LNCAP (cell line): ENCODE data around the gene TRIM2.

Experiments
- TF ChIP-seq, protein P1 (sequence below): fragments of 450-650 bp; IDR thresholded peaks from 2 replicates; pipeline ENCODE4 v1.5.1; 2017; ENCODE audit warnings: mild to moderate bottlenecking

TRIM2 gene

DNA sequence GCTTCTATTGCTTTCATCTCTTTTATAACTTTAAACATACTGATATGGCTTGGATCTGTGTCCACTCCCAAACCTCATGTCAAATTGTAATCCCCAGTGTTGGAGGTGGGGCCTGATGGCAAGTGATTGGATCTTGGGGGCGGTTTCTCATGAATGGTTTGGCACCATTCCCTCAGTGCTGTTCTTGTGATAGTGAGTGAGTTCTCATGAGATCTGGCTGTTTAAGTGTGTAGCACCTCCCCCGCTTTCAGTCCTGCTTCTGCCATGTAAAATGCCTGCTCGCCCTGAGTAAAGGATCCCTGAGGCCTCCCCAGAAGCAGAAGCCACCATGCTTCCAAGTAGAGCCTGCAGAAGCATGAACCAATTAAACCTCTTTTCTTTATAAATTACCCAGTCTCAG, 157.9 kb downstream of the TRIM2 start:
- TF ChIP-seq, protein P1, sequence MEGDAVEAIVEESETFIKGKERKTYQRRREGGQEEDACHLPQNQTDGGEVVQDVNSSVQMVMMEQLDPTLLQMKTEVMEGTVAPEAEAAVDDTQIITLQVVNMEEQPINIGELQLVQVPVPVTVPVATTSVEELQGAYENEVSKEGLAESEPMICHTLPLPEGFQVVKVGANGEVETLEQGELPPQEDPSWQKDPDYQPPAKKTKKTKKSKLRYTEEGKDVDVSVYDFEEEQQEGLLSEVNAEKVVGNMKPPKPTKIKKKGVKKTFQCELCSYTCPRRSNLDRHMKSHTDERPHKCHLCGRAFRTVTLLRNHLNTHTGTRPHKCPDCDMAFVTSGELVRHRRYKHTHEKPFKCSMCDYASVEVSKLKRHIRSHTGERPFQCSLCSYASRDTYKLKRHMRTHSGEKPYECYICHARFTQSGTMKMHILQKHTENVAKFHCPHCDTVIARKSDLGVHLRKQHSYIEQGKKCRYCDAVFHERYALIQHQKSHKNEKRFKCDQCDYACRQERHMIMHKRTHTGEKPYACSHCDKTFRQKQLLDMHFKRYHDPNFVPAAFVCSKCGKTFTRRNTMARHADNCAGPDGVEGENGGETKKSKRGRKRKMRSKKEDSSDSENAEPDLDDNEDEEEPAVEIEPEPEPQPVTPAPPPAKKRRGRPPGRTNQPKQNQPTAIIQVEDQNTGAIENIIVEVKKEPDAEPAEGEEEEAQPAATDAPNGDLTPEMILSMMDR = no peak

DNA sequence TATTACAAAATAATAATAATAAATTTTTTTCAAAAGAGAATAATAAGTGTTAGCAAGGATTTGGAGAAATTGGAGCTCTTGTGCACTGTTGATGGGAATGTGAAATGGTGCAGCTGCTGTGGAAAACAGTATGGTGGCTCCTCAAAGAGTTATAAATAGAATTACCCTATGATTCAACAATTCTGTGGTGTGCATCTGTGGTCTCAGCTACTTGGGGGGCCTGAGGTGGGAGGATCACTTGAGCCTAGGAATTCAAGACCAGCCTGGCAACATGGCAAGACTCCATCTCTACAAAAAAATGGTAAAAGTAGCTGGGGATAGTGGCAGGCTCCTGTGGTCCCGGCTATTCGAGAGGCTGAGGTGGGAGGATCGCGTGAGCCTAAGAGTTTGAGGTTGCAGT, 159.8 kb downstream of the TRIM2 start:
- TF ChIP-seq, protein P1 = no peak

DNA sequence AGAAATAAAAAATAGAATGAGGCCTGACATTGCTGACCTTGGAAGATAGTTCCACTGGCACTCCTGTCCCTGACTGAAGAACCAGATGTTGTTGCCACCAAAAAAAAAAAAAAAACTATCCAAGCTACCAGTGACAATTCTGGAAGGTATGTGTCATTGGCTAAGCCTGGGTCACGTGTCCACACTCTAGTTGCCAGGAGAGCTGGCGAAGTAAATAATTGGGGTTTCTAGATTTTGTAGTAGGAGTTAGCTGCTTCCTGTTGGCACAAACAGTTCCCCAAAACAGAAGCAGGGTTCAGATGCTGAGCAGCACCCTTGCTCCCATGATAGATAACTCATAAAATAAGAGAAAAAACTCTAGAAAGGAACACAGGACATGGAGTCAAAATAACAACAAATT, 160.8 kb downstream of the TRIM2 start:
- TF ChIP-seq, protein P1 = no peak

DNA sequence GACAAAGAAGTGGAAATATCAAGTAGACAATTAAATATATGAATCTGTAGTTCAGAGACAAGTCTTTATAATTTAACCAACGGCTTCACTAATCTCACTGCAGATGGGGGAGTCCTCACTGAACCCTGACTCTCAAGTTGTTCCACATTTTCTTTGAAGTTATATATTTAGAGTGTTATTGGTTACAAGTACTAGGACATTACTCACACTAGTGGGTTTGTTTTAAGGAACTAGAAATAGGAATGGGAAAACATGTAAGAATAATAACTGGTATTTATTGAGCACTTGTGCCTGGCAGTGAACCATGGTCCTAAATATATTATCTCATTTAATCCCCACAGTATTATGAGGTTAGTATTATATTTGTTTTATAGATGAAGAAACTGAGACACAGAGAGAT, 162.2 kb downstream of the TRIM2 start:
- TF ChIP-seq, protein P1 = no peak

DNA sequence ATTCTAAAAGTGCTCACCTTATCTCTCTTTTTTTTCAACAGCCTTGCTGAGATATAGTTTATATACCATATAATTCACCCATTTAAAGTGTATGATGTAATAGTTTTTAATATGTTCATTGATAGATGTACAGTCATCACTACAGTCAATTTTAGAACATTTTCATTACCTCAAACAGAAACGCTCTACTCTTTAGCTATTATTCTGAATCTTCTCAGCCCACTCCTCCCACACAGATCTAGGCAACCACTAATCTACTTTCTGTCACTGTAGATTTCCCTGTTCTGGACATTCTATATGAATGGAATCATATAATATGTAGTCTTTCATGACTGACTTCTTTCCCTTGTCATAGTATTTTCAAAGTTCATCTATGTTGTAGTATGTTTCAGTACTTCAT, 162.8 kb downstream of the TRIM2 start:
- TF ChIP-seq, protein P1 = no peak

DNA sequence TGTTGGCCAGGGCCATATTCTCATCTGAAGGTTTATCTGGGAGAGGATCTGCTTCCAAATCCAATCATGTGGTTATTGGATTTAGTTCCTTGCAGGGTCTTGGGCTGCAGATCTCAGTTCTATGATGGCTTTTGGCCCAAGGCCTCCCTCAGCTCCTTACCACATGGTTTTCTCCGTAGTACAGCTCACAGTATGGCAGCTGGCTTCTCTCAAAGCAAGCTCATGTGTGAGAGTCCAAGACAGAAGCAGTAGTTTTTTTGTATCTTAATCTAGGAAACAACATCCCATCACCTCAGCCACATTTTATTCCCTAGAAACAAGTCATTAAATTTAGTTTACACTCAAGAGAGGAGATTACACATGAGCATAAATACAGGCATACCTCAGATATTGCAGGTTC, 164.8 kb downstream of the TRIM2 start:
- TF ChIP-seq, protein P1 = no peak

DNA sequence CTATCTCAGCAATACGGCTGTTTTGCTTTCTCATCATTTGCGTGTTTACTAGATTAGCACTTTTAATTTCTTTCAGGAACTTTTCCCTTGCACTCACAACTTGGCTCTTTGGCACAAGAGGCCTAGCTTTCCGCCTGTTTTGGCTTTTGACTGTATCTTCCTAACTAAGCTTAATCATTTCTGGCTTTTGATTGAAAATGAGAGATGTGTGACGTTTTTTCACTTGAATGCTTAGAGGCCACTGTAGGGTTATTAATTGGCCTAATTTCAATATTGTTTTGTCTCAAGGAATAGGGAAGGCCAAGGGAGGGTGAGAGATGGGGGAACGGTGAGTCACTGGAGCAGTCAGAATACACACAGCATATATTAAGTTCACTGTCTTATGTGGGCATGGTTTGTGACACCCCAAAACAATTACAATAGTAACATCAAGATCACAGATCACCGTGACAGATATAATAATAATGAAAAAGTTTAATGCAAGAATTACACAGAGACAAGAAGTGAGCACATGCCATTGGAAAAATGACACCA, 167.5 kb downstream of the TRIM2 start:
- TF ChIP-seq, protein P1 = no peak

DNA sequence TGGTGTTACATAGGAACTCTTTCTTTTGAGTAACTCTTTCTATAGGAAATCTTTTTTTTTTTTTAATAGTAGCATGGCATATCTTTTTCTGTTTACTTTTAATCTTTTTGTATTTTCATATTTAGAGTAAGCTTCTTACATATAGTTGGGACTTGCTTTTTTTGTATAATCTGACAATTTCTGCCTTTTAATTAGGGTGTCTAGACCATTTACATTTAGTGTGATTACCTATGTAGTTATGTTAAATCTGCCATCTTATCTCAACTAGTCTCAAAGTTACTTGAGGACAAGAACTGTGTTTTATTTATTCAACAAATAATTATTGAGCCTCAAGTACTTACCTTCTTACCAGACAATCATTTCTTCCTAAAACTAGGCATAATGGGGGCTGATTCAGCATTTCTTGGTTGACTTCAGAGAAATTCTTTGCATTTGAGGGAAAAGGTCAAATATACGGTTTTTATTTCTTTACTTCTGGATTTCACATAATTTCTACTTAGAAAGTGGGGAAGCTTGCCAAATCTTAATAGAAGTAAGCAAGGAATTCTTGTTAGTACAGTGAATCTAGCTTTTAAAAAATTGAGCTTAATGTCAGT, 168.8 kb downstream of the TRIM2 start:
- TF ChIP-seq, protein P1 = no peak
